ENCODE data around the gene PBRM1.
"Not testable (repeated sequence)": the region's sequence is repeated elsewhere in the genome, so short reads cannot be mapped to it uniquely, and the experiment has no call there.

The PBRM1 gene

GRCh38 chr3:52530918-52531826, 154.5 kb downstream of the PBRM1 start:
- peaks cover 21% of the 10 kb centered on the region for H3K36me3 Mint-ChIP-seq (ENCODE audit: insufficient read depth)
- peak overlapping the region in 1 of 2 donors; percentile 91 for H3K27ac Mint-ChIP-seq
- H3K4me1 Mint-ChIP-seq (ENCODE audit: low read depth in 2 of 2) = peaks cover 5 to 19% of the 10 kb centered on the region in 2 donors
- ATAC-seq (replicated peaks) (no peak), DNase-seq (no peak)
- H3K4me3 Mint-ChIP-seq = no peak overlapping the region
- H3K27me3 Mint-ChIP-seq = no peaks in the 10 kb centered on the region
- H3K9me3 Mint-ChIP-seq = no peaks in the 10 kb centered on the region

GRCh38 chr3:52529376-52530333, 156.1 kb downstream of the PBRM1 start:
- DNase-seq (no peak), ATAC-seq (replicated peaks) (no peak)
- no peaks in the 10 kb centered on the region for H3K27me3 Mint-ChIP-seq
- H3K9me3 Mint-ChIP-seq = no peaks in the 10 kb centered on the region
- peaks cover 0 to 9% of the 10 kb centered on the region in 2 donors for H3K4me1 Mint-ChIP-seq (ENCODE audit: low read depth in 2 of 2)
- no peak overlapping the region for H3K27ac Mint-ChIP-seq
- H3K4me3 Mint-ChIP-seq = no peak overlapping the region
- peaks cover 20% of the 10 kb centered on the region for H3K36me3 Mint-ChIP-seq (ENCODE audit: insufficient read depth)

- H3K36me3 Mint-ChIP-seq (ENCODE audit: insufficient read depth) = peaks cover 17% of the 10 kb centered on the region
- no peak for DNase-seq
- peaks cover 0 to 7% of the 10 kb centered on the region in 2 donors for H3K4me1 Mint-ChIP-seq (ENCODE audit: low read depth in 2 of 2)
- H3K27ac Mint-ChIP-seq = no peak overlapping the region
- H3K4me3 Mint-ChIP-seq = no peak overlapping the region
- H3K9me3 Mint-ChIP-seq = no peaks in the 10 kb centered on the region
- ATAC-seq (replicated peaks) = no peak
- H3K27me3 Mint-ChIP-seq = no peaks in the 10 kb centered on the region
Observed at GRCh38 chr3:52528586-52529375, 156.9 kb downstream of the PBRM1 start.

GRCh38 chr3:52527732-52528585, 157.8 kb downstream of the PBRM1 start:
- DNase-seq = no peak
- H3K36me3 Mint-ChIP-seq (ENCODE audit: insufficient read depth) = peaks cover 17% of the 10 kb centered on the region

GRCh38 chr3:52527039-52527731, 158.5 kb downstream of the PBRM1 start:
- Mint-ChIP-seq H3K4me1 (ENCODE audit: low read depth in 2 of 2) (peaks cover 0 to 1% of the 10 kb centered on the region in 2 donors), H3K9me3 (no peaks in the 10 kb centered on the region), H3K4me3 (no peak overlapping the region), H3K27ac (no peak overlapping the region), H3K36me3 (ENCODE audit: insufficient read depth) (peaks cover 11% of the 10 kb centered on the region), H3K27me3 (no peaks in the 10 kb centered on the region)
- ATAC-seq (replicated peaks) (no peak), DNase-seq (no peak)

More at GRCh38 chr3:52527732-52528585, 157.8 kb downstream of the PBRM1 start:
- Mint-ChIP-seq H3K27ac (no peak overlapping the region), H3K9me3 (no peaks in the 10 kb centered on the region), H3K27me3 (no peaks in the 10 kb centered on the region), H3K4me3 (no peak overlapping the region), H3K4me1 (ENCODE audit: low read depth in 2 of 2) (peaks cover 0 to 7% of the 10 kb centered on the region in 2 donors)
- no peak for ATAC-seq (replicated peaks)

GRCh38 chr3:52526671-52527038, 159.1 kb downstream of the PBRM1 start:
- H3K27ac Mint-ChIP-seq; H3K9me3 Mint-ChIP-seq; DNase-seq; H3K36me3 Mint-ChIP-seq (ENCODE audit: insufficient read depth); ATAC-seq (replicated peaks); H3K27me3 Mint-ChIP-seq; H3K4me3 Mint-ChIP-seq; H3K4me1 Mint-ChIP-seq (ENCODE audit: low read depth in 2 of 2): not testable (repeated sequence)

GRCh38 chr3:52525680-52526561, 159.8 kb downstream of the PBRM1 start:
- Mint-ChIP-seq H3K27ac (peak overlapping the region in 1 of 2 donors; percentile 32), H3K9me3 (no peaks in the 10 kb centered on the region), H3K27me3 (no peaks in the 10 kb centered on the region), H3K4me1 (ENCODE audit: low read depth in 2 of 2) (no peaks in the 10 kb centered on the region), H3K4me3 (no peak overlapping the region), H3K36me3 (ENCODE audit: insufficient read depth) (peaks cover 7% of the 10 kb centered on the region)
- DNase-seq = no peak
- no peak for ATAC-seq (replicated peaks)

- H3K4me3 Mint-ChIP-seq = no peak overlapping the region
- no peaks in the 10 kb centered on the region for H3K27me3 Mint-ChIP-seq
- no peak for ATAC-seq (replicated peaks)
- DNase-seq = no peak
- H3K4me1 Mint-ChIP-seq (ENCODE audit: low read depth in 2 of 2) = no peaks in the 10 kb centered on the region
- H3K27ac Mint-ChIP-seq = peak overlapping the region in 1 of 2 donors; percentile 32
- peaks cover 7% of the 10 kb centered on the region for H3K36me3 Mint-ChIP-seq (ENCODE audit: insufficient read depth)
- H3K9me3 Mint-ChIP-seq = no peaks in the 10 kb centered on the region
Observed at GRCh38 chr3:52524752-52525679, 160.7 kb downstream of the PBRM1 start.

GRCh38 chr3:52524258-52524751, 161.4 kb downstream of the PBRM1 start:
- peaks cover 7% of the 10 kb centered on the region for H3K36me3 Mint-ChIP-seq (ENCODE audit: insufficient read depth)
- no peak overlapping the region for H3K27ac Mint-ChIP-seq
- no peaks in the 10 kb centered on the region for H3K27me3 Mint-ChIP-seq
- H3K4me1 Mint-ChIP-seq (ENCODE audit: low read depth in 2 of 2) = no peaks in the 10 kb centered on the region
- DNase-seq (no peak), ATAC-seq (replicated peaks) (no peak)
- H3K4me3 Mint-ChIP-seq = no peak overlapping the region
- H3K9me3 Mint-ChIP-seq = no peaks in the 10 kb centered on the region

- Mint-ChIP-seq H3K27me3 (no peaks in the 10 kb centered on the region), H3K36me3 (ENCODE audit: insufficient read depth) (peaks cover 7% of the 10 kb centered on the region), H3K27ac (no peak overlapping the region), H3K9me3 (no peaks in the 10 kb centered on the region), H3K4me3 (no peak overlapping the region), H3K4me1 (ENCODE audit: low read depth in 2 of 2) (no peaks in the 10 kb centered on the region)
- no peak for ATAC-seq (replicated peaks)
- DNase-seq = no peak
Observed at GRCh38 chr3:52523386-52524257, 162.1 kb downstream of the PBRM1 start.

All from effector memory CD8-positive, alpha-beta T cell (primary cell).